Mucosa of descending colon (tissue), 3 donors: Measurements from ENCODE around the gene PTPRA. TPM values are rescaled to one million over a fixed set of nuclear protein-coding genes. Genes with fewer than 3 reads are reported as not detected.

Experiments used
- ATAC-seq: fragments of 200-7000 bp; cut with Tn5 transposase; one replicate; pipeline ENCODE4 v1.9.1; 2020; ENCODE audit warnings: mild to moderate bottlenecking, moderate library complexity
- DNase-seq, 3 donors: peaks; one replicate each; pipeline ENCODE4 v3.0.0-alpha.2; 2020
- H3K36me3 ChIP-seq: fragments of 200-600 bp; one replicate; pipeline ENCODE4 v1.8.0; 2021; ENCODE audit warnings: low read depth, mild to moderate bottlenecking
- H3K4me1 ChIP-seq: fragments of 200-600 bp; one replicate; pipeline ENCODE4 v1.8.0; 2021; ENCODE audit warnings: low read depth, mild to moderate bottlenecking
- H3K4me3 ChIP-seq: fragments of 200-600 bp; one replicate; pipeline ENCODE4 v1.8.0; 2021; ENCODE audit warnings: mild to moderate bottlenecking
- H3K9me3 ChIP-seq: fragments of 200-600 bp; one replicate; pipeline ENCODE4 v1.8.0; 2021; ENCODE audit warnings: mild to moderate bottlenecking
- CTCF ChIP-seq: fragments of 200-600 bp; IDR thresholded peaks from one replicate; pipeline ENCODE4 v1.8.0; 2022; ENCODE audit warnings: antibody characterized with exemption, mild to moderate bottlenecking
- intact Hi-C, 2 donors: fragments of 100-400 bp; cut with DNase I in 1 of 2; cut with micrococcal nuclease in 1 of 2; formaldehyde crosslinking; loops; one replicate each; pipeline versions ENCODE4 v1.11.0 to v1.11.1; 2022; cut with DNase I, micrococcal nuclease
- total RNA-seq, 3 donors: library from RNA; stranded (reverse); fragmentation: NEBNext Ultra II Directional in 2 of 3; extraction: Animal tissue kit (Norgen Biotek cat#: 25700) in 2 of 3; gene quantifications; one replicate each; pipeline versions ENCODE4 v1.2.1 to v1.2.4, GENCODE V29; 2021 to 2023
- donor health status: DM: no; HTN: no; CAD: no; lungs with moderate emphysema.
- donor health status: DM: no; HTN: no; CAD: no.
- donor health status: DM: no; HTN: yes; CAD: no.

PTPRA gene
- total RNA-seq, 3 donors from 2014 or later, result 39.0 to 64.7 (median 59.3) TPM

GRCh38 chr20:2973574-2973973, 100.3 kb downstream of the PTPRA start:
- DNase-seq (no peak), ATAC-seq (no peak)
- no peak for TF ChIP-seq CTCF
- Histone ChIP-seq H3K9me3 (no peaks in the 10 kb centered on the region), H3K36me3 (no peaks in the 10 kb centered on the region), H3K4me3 (no peak overlapping the region), H3K4me1 (no peaks in the 10 kb centered on the region)
- intact Hi-C loops, result no loop called here

- intact Hi-C loops, result no loop called here
- Histone ChIP-seq H3K4me1 (no peaks in the 10 kb centered on the region), H3K9me3 (no peaks in the 10 kb centered on the region), H3K4me3 (no peak overlapping the region), H3K36me3 (no peaks in the 10 kb centered on the region)
- no peak for TF ChIP-seq CTCF
- DNase-seq (no peak), ATAC-seq (no peak)
These were observed 105.2 kb downstream of the PTPRA start for GRCh38 chr20:2978519-2978918.

- Histone ChIP-seq H3K4me1 (no peaks in the 10 kb centered on the region), H3K36me3 (no peaks in the 10 kb centered on the region), H3K4me3 (no peak overlapping the region), H3K9me3 (no peaks in the 10 kb centered on the region)
- DNase-seq (no peak), ATAC-seq (no peak)
- intact Hi-C loops, result no loop called here
- no peak for TF ChIP-seq CTCF
These were observed 108.4 kb downstream of the PTPRA start for GRCh38 chr20:2981646-2982045.

- Histone ChIP-seq H3K9me3 (no peaks in the 10 kb centered on the region), H3K36me3 (no peaks in the 10 kb centered on the region), H3K4me3 (no peak overlapping the region), H3K4me1 (no peaks in the 10 kb centered on the region)
- TF ChIP-seq CTCF, result no peak
- ATAC-seq, result no peak
- DNase-seq, result no peak
- intact Hi-C loops, result no loop called here
These were observed 110.2 kb downstream of the PTPRA start for GRCh38 chr20:2983508-2983907.

- ATAC-seq, result no peak
- no peaks in the 10 kb centered on the region for H3K9me3 ChIP-seq
- no peaks in the 10 kb centered on the region for H3K4me1 ChIP-seq
- no peak for TF ChIP-seq CTCF
- peaks cover 4% of the 10 kb centered on the region for H3K36me3 ChIP-seq
- no peak for DNase-seq
- no peak overlapping the region for H3K4me3 ChIP-seq
- intact Hi-C loops, result no loop called here
These were observed 110.8 kb downstream of the PTPRA start for GRCh38 chr20:2984028-2984501.

GRCh38 chr20:2984956-2985661, 111.8 kb downstream of the PTPRA start:
- H3K36me3 ChIP-seq, result peaks cover 6% of the 10 kb centered on the region
- H3K4me3 ChIP-seq, result no peak overlapping the region
- intact Hi-C loops, result no loop called here
- H3K9me3 ChIP-seq, result no peaks in the 10 kb centered on the region
- DNase-seq (no peak), ATAC-seq (no peak)
- TF ChIP-seq CTCF, result no peak
- no peaks in the 10 kb centered on the region for H3K4me1 ChIP-seq
